A549 (cell line): ENCODE data around the gene ZNF638. TPM values are rescaled to one million over a fixed set of nuclear protein-coding genes. Genes with fewer than 3 reads are reported as not detected.

Source experiments
- ATAC-seq, 2 experiments: fragments of 200-7000 bp in 1 of 2; fragments of >200 bp in 1 of 2; cut with Nextera tagmentation in 1 of 2; cut with Tn5 transposase in 1 of 2; 3 replicates each; pipeline versions ENCODE4 v1.8.0 to v1.9.1; 2018 to 2020; ENCODE audit warnings: mild to moderate bottlenecking in 1 of 2, moderate library complexity in 1 of 2
- CTCF ChIA-PET: fragments of 300-600 bp; sonication (Branson Sonifier 250); formaldehyde crosslinking; extraction: SDS; loops from one replicate; lab custom pipeline; 2021; ENCODE audit warnings: antibody characterized with exemption, inconsistent platforms; lab: Yijun Ruan, JAX
- POLR2A ChIA-PET: fragments of 350-600 bp; formaldehyde crosslinking; extraction: SDS; loops from one replicate; lab custom pipeline; 2021; ENCODE audit warnings: antibody characterized with exemption, inconsistent platforms; lab: Yijun Ruan, JAX
- DNase-seq, 2 experiments: peaks; one replicate each; pipeline versions ENCODE4 v3.0.0 to v3.0.0-alpha.2; 2011 to 2016; ENCODE audit warnings: low read depth in 1 of 2, low spot score in 1 of 2
- FAIRE-seq: peaks from 2 replicates; lab custom pipeline; 2011; peaks lifted over from hg19 to GRCh38; lab: Jason Lieb, UNC
- H3K27ac ChIP-seq, 2 experiments: fragments of >200 bp; sonication (Bioruptor Twin); formaldehyde crosslinking; 3 replicates each; pipeline ENCODE4 v1.5.1; 2016 to 2017
- H3K4me1 ChIP-seq: fragments of >200 bp; sonication (Bioruptor Twin); formaldehyde crosslinking; 3 replicates; pipeline ENCODE4 v1.6.1; 2016
- H3K4me2 ChIP-seq: fragments of >200 bp; sonication (Bioruptor Twin); formaldehyde crosslinking; 3 replicates; pipeline ENCODE4 v1.6.1; 2016
- H3K4me3 ChIP-seq: fragments of >200 bp; sonication (Bioruptor Twin); formaldehyde crosslinking; 3 replicates; pipeline ENCODE4 v1.5.1; 2016
- H3K9me3 ChIP-seq: fragments of >200 bp; sonication (Bioruptor Twin); formaldehyde crosslinking; 3 replicates; pipeline ENCODE4 v1.6.1; 2016
- ATOH8 ChIP-seq: fragments of 250-450 bp; sonication (Bioruptor Pico); IDR thresholded peaks from 2 replicates; pipeline ENCODE4 v1.5.0; 2020; ENCODE audit warnings: low read depth, mild to moderate bottlenecking, moderate library complexity
- CHD2 ChIP-seq: fragments of 150-350 bp; IDR thresholded peaks from 2 replicates; pipeline ENCODE4 v1.6.1; 2014; ENCODE audit warnings: low read length; ENCODE audit not compliant: partially characterized antibody
- CHD4 ChIP-seq: fragments of 200-600 bp; sonication (generic); IDR thresholded peaks from 2 replicates; pipeline ENCODE4 v1.6.1; 2016; ENCODE audit warnings: antibody characterized with exemption, mild to moderate bottlenecking, borderline replicate concordance
- EHMT2 ChIP-seq: fragments of 200-600 bp; sonication (generic); IDR thresholded peaks from 2 replicates; pipeline ENCODE4 v1.6.1; 2016; ENCODE audit warnings: antibody characterized with exemption, low read depth, mild to moderate bottlenecking, moderate library complexity
- FOSB ChIP-seq: fragments of 250-450 bp; sonication (Bioruptor Pico); IDR thresholded peaks from 2 replicates; pipeline ENCODE4 v1.5.0; 2020; ENCODE audit warnings: mild to moderate bottlenecking, moderate library complexity
- HOXA7 ChIP-seq: fragments of 250-450 bp; sonication (Bioruptor Pico); IDR thresholded peaks from 2 replicates; pipeline ENCODE4 v1.5.0; 2020; ENCODE audit warnings: mild to moderate bottlenecking, moderate library complexity
- KDM1A ChIP-seq: fragments of 200-600 bp; sonication (generic); IDR thresholded peaks from 2 replicates; pipeline ENCODE4 v1.6.1; 2016; ENCODE audit warnings: low read depth, mild to moderate bottlenecking
- KDM5A ChIP-seq: fragments of 200-600 bp; sonication (generic); IDR thresholded peaks from 2 replicates; pipeline ENCODE4 v1.6.1; 2016; ENCODE audit warnings: antibody characterized with exemption, mild to moderate bottlenecking
- MAFK ChIP-seq: fragments of 450-650 bp; IDR thresholded peaks from 2 replicates; pipeline ENCODE4 v1.6.1; 2014; ENCODE audit not compliant: partially characterized antibody
- MYC ChIP-seq: IDR thresholded peaks from 2 replicates; pipeline ENCODE4 v1.6.1; 2012; ENCODE audit warnings: mild to moderate bottlenecking, inconsistent platforms, low read length, improper control_type of control experiment, borderline replicate concordance
- NFE2L2 ChIP-seq: fragments of 150-350 bp; conservative IDR thresholded peaks from 2 replicates; pipeline ENCODE4 v1.6.1; 2014; ENCODE audit warnings: low read length
- NR3C1 ChIP-seq: fragments of >200 bp; sonication (Bioruptor Twin); formaldehyde crosslinking; IDR thresholded peaks from 3 replicates; pipeline ENCODE4 v1.6.1; 2017
- RAD21 ChIP-seq, 2 experiments: fragments of >200 bp in 1 of 2; sonication (Bioruptor Twin) in 1 of 2; formaldehyde crosslinking in 1 of 2; IDR thresholded peaks in 1 of 2; conservative IDR thresholded peaks in 1 of 2; 2 replicates in 1 of 2; 3 replicates in 1 of 2; pipeline ENCODE4 v1.6.1; 2012 to 2018; ENCODE audit warnings: inconsistent platforms in 1 of 2
- RARB ChIP-seq: fragments of 250-450 bp; sonication (Bioruptor Pico); IDR thresholded peaks from 2 replicates; pipeline ENCODE4 v1.8.0; 2021; ENCODE audit warnings: mild to moderate bottlenecking, moderate library complexity
- SREBF2 ChIP-seq: fragments of 450-650 bp; IDR thresholded peaks from 2 replicates; pipeline ENCODE4 v1.6.1; 2014; ENCODE audit warnings: mild to moderate bottlenecking, moderate library complexity
- ZC3H11A ChIP-seq: fragments of 450-650 bp; IDR thresholded peaks from 2 replicates; pipeline ENCODE4 v1.6.1; 2014; ENCODE audit warnings: antibody characterized with exemption, mild to moderate bottlenecking
- ZFP36 ChIP-seq: fragments of 450-650 bp; IDR thresholded peaks from 2 replicates; pipeline ENCODE4 v1.6.1; 2014; ENCODE audit warnings: borderline replicate concordance; ENCODE audit not compliant: partially characterized antibody
- ZNF302 ChIP-seq: fragments of 250-450 bp; sonication (Bioruptor Pico); IDR thresholded peaks from 2 replicates; pipeline ENCODE4 v1.9.0; 2021; ENCODE audit warnings: inconsistent platforms, mild to moderate bottlenecking, moderate library complexity
- WGBS: methylation state at CpG from one replicate; pipeline ENCODE4 v1.1.6; 2017; ENCODE audit errors: missing lambda C conversion rate; 5-methylcytosine and 5-hydroxymethylcytosine counted together
- polyA plus RNA-seq, 4 experiments: library from polyadenylated mRNA; depleted of rRNA in 3 of 4; stranded (reverse); fragments of >200 nt; fragmentation: RNase III in 1 of 4; extraction: RNeasy Plus Mini Kit Qiagen cat#74134 plus additional on column Dnase treatment in 1 of 4; gene quantifications; 2 replicates in 3 of 4; 3 replicates in 1 of 4; pipeline ENCODE4 v1.2.3, GENCODE V29; 2011 to 2017

Gene ZNF638
- polyA plus RNA-seq, 2 of the 4 experiments (the other 2 are of a cell fraction): 74.2 to 160 TPM

- CTCF ChIA-PET: interaction anchor here (0.7 to 10.3 kb wide), 13 partner anchors 10 to 227 kb away, joined by 3 to 71 read pairs (median 6); partner anchors contain the start of genes PAIP2B and ZNF638
Observed at GRCh38 chr2:71283131-71283530, 48.5 kb upstream of the ZNF638 start.

GRCh38 chr2:71285706-71286105 is 45.9 kb upstream of the ZNF638 start:
- TF ChIP-seq NFE2L2 (no peak), MAFK (peak; percentile 85)
- TF ChIP-seq, all 56 proteins: peak for 1
- ChIA-PET CTCF (interaction anchor here (0.8 to 10.3 kb wide), 3 partner anchors 13 to 220 kb away, joined by 3 to 71 read pairs (median 4); no protein-coding TSS in a partner anchor), POLR2A (no interaction called here)
- ATAC-seq (no peak), FAIRE-seq (no peak), DNase-seq (no peak)
- Histone ChIP-seq H3K4me1 (no peaks in the 10 kb centered on the region), H3K9me3 (no peaks in the 10 kb centered on the region), H3K27ac (no peak overlapping the region), H3K4me2 (no peak overlapping the region), H3K4me3 (no peak overlapping the region)
- WGBS: 57% methylated on average over 2 of the region's 2 CpGs

More at GRCh38 chr2:71283131-71283530, 48.5 kb upstream of the ZNF638 start:
- no peak for DNase-seq
- no peaks in the 10 kb centered on the region for H3K9me3 ChIP-seq
- H3K4me3 ChIP-seq: no peak overlapping the region
- H3K4me2 ChIP-seq: no peak overlapping the region
- TF ChIP-seq CHD4 (no peak), ZFP36 (no peak), KDM5A (no peak), MAFK (no peak)
- TF ChIP-seq, all 56 proteins: peak for 0
- no peaks in the 10 kb centered on the region for H3K4me1 ChIP-seq
- POLR2A ChIA-PET: no interaction called here
- FAIRE-seq: no peak
- no peak for ATAC-seq
- H3K27ac ChIP-seq: no peak overlapping the region
- 76% methylated on average over 5 of the region's 5 CpGs for WGBS

- TF ChIP-seq EHMT2: no peak
- TF ChIP-seq CHD2: no peak
- TF ChIP-seq MYC: no peak
- no peak for TF ChIP-seq HOXA7 (CRISPR knock-in tag)
- no peak for TF ChIP-seq ZC3H11A
- no peak for TF ChIP-seq SREBF2
- TF ChIP-seq ATOH8 (CRISPR knock-in tag): no peak
- no peak for TF ChIP-seq CHD4
- ChIA-PET CTCF (no interaction called here), POLR2A (no interaction called here)
- no peaks in the 10 kb centered on the region for H3K4me1 ChIP-seq
- no peak overlapping the region for H3K4me2 ChIP-seq
- no peaks in the 10 kb centered on the region for H3K9me3 ChIP-seq
- no peak for DNase-seq
- no peak for ATAC-seq
- no peak for FAIRE-seq
- H3K27ac ChIP-seq: no peak overlapping the region
- 63% methylated on average over 4 of the region's 4 CpGs for WGBS
- H3K4me3 ChIP-seq: no peak overlapping the region
Observed at GRCh38 chr2:71291398-71291797, 40.2 kb upstream of the ZNF638 start.

- ATAC-seq (no peak), FAIRE-seq (no peak), DNase-seq (no peak)
- ChIA-PET POLR2A (no interaction called here), CTCF (interaction anchor here (0.8 kb wide), 1 partner anchor 218 kb away, joined by 3 read pairs; no protein-coding TSS in a partner anchor)
- H3K4me3 ChIP-seq: no peak overlapping the region
- TF ChIP-seq RAD21 (conservative IDR thresholded peaks at IDR 0.05 in 1 of 2, IDR thresholded peaks at IDR 0.05 in 1 of 2): no peak
- TF ChIP-seq HOXA7 (CRISPR knock-in tag): no peak
- TF ChIP-seq ZNF302 (CRISPR knock-in tag): no peak
- no peak for TF ChIP-seq FOSB (CRISPR knock-in tag)
- no peak for TF ChIP-seq KDM1A
- TF ChIP-seq EHMT2: no peak
- TF ChIP-seq RARB (CRISPR knock-in tag): no peak
- no peak for TF ChIP-seq NR3C1
- TF ChIP-seq MYC: no peak
- no peaks in the 10 kb centered on the region for H3K4me1 ChIP-seq
- H3K9me3 ChIP-seq: no peaks in the 10 kb centered on the region
- no peak overlapping the region for H3K4me2 ChIP-seq
- H3K27ac ChIP-seq: no peak overlapping the region
- WGBS: 33% methylated on average over 1 of the region's 1 CpG
Observed at GRCh38 chr2:71292159-71292558, 39.4 kb upstream of the ZNF638 start.
